WERI-Rb-1 (cell line): ENCODE measurements around the gene PRKCA.

Experiments
- DNase-seq: peaks from one replicate; pipeline ENCODE4 v3.0.0-alpha.2; 2020
- H3K27ac ChIP-seq: fragments of 250-450 bp; sonication (Bioruptor Pico); 2 replicates; pipeline ENCODE4 v1.5.1; 2020; ENCODE audit warnings: mild to moderate bottlenecking, moderate library complexity
- H3K27me3 ChIP-seq: fragments of 250-450 bp; sonication (Bioruptor Pico); 2 replicates; pipeline ENCODE4 v1.5.1; 2021; ENCODE audit warnings: mild to moderate bottlenecking, low read depth, moderate library complexity; ENCODE audit not compliant: insufficient read depth, severe bottlenecking
- H3K36me3 ChIP-seq: fragments of 250-450 bp; sonication (Bioruptor Pico); 2 replicates; pipeline ENCODE4 v1.5.1; 2020; ENCODE audit warnings: mild to moderate bottlenecking, moderate library complexity
- H3K4me3 ChIP-seq: 2 replicates; pipeline ENCODE4 v1.5.1; 2011; ENCODE audit warnings: low read depth, mild to moderate bottlenecking, control low read depth, low read length
- H3K9me3 ChIP-seq: fragments of 250-450 bp; sonication (Bioruptor Pico); 2 replicates; pipeline ENCODE4 v1.5.1; 2021; ENCODE audit warnings: mild to moderate bottlenecking, moderate library complexity; ENCODE audit not compliant: severe bottlenecking
- TF ChIP-seq, protein P1 (sequence below): IDR thresholded peaks from 2 replicates; pipeline ENCODE4 v1.5.1; 2011; ENCODE audit warnings: low read depth, mild to moderate bottlenecking, control low read depth, inconsistent platforms, low read length

Gene PRKCA

DNA sequence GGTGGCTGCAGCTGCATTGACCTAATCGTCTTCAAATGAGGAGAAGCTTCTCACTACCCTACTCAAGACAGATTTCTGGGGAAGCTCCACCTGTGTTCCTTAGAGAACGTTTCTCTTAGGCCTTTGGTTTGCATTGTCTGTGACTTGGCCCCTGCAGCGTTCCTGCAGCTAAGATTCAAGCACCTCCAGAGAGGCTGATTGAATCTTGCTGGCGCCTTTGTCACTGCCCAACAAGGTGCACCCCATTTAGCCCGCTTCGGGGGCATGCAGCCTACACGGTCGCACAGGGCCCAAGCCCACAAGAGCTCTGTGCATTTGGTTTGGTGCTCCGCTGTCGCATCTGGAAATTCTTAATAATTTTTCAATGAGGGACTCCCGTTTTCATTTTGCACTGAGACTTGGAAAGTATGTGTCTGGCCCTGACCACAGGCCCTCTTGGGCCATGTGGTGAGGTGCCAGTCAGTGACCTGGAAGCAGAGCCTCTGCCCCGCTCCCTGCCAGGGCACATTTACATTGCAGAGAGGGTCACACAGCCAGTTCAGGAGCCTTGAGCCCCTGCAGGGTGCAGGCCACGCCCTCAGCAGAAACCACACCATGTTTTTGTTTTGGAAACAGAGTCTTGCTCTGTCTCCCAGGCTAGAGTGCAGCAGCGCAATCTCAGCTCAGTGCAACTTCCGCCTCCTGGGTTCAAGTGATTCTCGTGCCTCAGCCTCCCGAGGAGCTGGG, 481.4 kb downstream of the PRKCA start:
- H3K27ac ChIP-seq, result no peak overlapping the region
- no peak overlapping the region for H3K4me3 ChIP-seq
- no peaks in the 10 kb centered on the region for H3K9me3 ChIP-seq
- H3K27me3 ChIP-seq, result no peaks in the 10 kb centered on the region
- H3K36me3 ChIP-seq, result no peaks in the 10 kb centered on the region
- TF ChIP-seq, protein P1, sequence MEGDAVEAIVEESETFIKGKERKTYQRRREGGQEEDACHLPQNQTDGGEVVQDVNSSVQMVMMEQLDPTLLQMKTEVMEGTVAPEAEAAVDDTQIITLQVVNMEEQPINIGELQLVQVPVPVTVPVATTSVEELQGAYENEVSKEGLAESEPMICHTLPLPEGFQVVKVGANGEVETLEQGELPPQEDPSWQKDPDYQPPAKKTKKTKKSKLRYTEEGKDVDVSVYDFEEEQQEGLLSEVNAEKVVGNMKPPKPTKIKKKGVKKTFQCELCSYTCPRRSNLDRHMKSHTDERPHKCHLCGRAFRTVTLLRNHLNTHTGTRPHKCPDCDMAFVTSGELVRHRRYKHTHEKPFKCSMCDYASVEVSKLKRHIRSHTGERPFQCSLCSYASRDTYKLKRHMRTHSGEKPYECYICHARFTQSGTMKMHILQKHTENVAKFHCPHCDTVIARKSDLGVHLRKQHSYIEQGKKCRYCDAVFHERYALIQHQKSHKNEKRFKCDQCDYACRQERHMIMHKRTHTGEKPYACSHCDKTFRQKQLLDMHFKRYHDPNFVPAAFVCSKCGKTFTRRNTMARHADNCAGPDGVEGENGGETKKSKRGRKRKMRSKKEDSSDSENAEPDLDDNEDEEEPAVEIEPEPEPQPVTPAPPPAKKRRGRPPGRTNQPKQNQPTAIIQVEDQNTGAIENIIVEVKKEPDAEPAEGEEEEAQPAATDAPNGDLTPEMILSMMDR, result no peak
- DNase-seq, result no peak

GRCh38 chr17:66784621-66785364, 482.4 kb downstream of the PRKCA start:
- H3K4me3 ChIP-seq, result no peak overlapping the region
- DNase-seq, result no peak
- H3K27me3 ChIP-seq, result no peaks in the 10 kb centered on the region
- TF ChIP-seq, protein P1, result no peak
- H3K36me3 ChIP-seq, result no peaks in the 10 kb centered on the region
- H3K27ac ChIP-seq, result no peak overlapping the region
- no peaks in the 10 kb centered on the region for H3K9me3 ChIP-seq

DNA sequence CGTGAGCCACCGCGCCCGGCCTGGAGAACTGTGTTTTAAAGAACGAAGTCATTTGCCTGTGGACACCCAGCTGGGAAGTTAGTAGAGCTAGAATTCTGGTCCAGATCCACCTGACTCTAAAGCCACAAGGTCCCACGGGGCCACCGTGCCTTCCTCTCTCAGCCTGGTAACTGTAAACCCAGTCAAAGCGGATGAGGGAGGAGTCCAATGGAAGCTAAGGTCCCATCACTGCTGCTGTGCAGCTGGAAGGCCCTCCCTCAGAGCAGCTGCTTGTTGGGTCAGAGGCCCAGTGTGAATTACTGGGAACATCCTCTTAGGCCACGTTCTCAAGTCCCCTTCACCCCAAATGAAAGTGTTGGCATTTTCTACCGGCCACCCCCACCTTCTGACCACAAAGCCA, 483.7 kb downstream of the PRKCA start:
- H3K27ac ChIP-seq, result no peak overlapping the region
- H3K27me3 ChIP-seq, result no peaks in the 10 kb centered on the region
- no peaks in the 10 kb centered on the region for H3K36me3 ChIP-seq
- DNase-seq, result no peak
- no peak overlapping the region for H3K4me3 ChIP-seq
- TF ChIP-seq, protein P1, result no peak
- no peaks in the 10 kb centered on the region for H3K9me3 ChIP-seq

- H3K9me3 ChIP-seq, result no peaks in the 10 kb centered on the region
- TF ChIP-seq, protein P1, result no peak
- H3K27ac ChIP-seq, result no peak overlapping the region
- H3K36me3 ChIP-seq, result no peaks in the 10 kb centered on the region
- H3K4me3 ChIP-seq, result no peak overlapping the region
- DNase-seq, result no peak
- H3K27me3 ChIP-seq, result no peaks in the 10 kb centered on the region
Measured at GRCh38 chr17:66787914-66788313, 485.5 kb downstream of the PRKCA start.

- H3K36me3 ChIP-seq, result no peaks in the 10 kb centered on the region
Measured at GRCh38 chr17:66789093-66789492, 486.7 kb downstream of the PRKCA start.

More at GRCh38 chr17:66789093-66789492, 486.7 kb downstream of the PRKCA start:
- TF ChIP-seq, protein P1, result no peak
- no peak overlapping the region for H3K27ac ChIP-seq
- no peaks in the 10 kb centered on the region for H3K27me3 ChIP-seq
- H3K9me3 ChIP-seq, result no peaks in the 10 kb centered on the region
- no peak for DNase-seq
- H3K4me3 ChIP-seq, result no peak overlapping the region
